HCT116 (cell line): ENCODE results near the gene DYNLT2. TPM values are rescaled to one million over a fixed set of nuclear protein-coding genes. Genes with fewer than 3 reads are reported as not detected.
A peak's percentile ranks its signal among the peaks of the same experiment; 100 is the strongest.

Experiments
- ATAC-seq: fragments of 200-7000 bp; cut with Tn5 transposase; 2 replicates; pipeline ENCODE4 v1.9.1; 2020; ENCODE audit warnings: mild to moderate bottlenecking, moderate library complexity
- BruUV-seq: library from RNA; stranded (reverse); fragments of 400-500 nt; replicated peaks from 2 replicates; lab custom pipeline; 2021; lab: Mats Ljungman, UMichigan
- CTCF ChIA-PET: fragments of 300-600 bp; sonication (Branson Sonifier 250); formaldehyde crosslinking; loops from one replicate; lab custom pipeline; 2021; ENCODE audit warnings: antibody characterized with exemption; lab: Charles Lee
- POLR2A ChIA-PET: fragments of 300-600, 350-600 bp; sonication (Branson Sonifier 250); formaldehyde crosslinking; loops from one replicate; lab custom pipeline; 2021; ENCODE audit warnings: antibody characterized with exemption; lab: Charles Lee
- RAD21 ChIA-PET, 2 experiments: fragments of 300-600 bp; sonication (Branson Sonifier 250); formaldehyde crosslinking; loops; one replicate each; lab custom pipeline; 2023; ENCODE audit warnings: low total read pairs in 2 of 2; ENCODE audit not compliant: uncharacterized antibody in 2 of 2, unreplicated experiment in 2 of 2, low non-redundant PET in 1 of 2; lab: Charles Lee
- DNase-seq: peaks from one replicate; pipeline ENCODE4 v3.0.0-alpha.2; 2010; ENCODE audit warnings: low read depth, low spot score
- H2AFZ ChIP-seq: fragments of 200-600 bp; shearing (Covaris generic), sonication (generic); 2 replicates; pipeline ENCODE4 v1.6.1; 2017; ENCODE audit warnings: low read depth, mixed run types, mixed read lengths, antibody characterized with exemption, low read length; ENCODE audit not compliant: poor library complexity, severe bottlenecking
- H3K27ac ChIP-seq: 2 replicates; pipeline ENCODE4 v1.5.1; 2012; ENCODE audit warnings: low read depth, low read length
- H3K27me3 ChIP-seq: fragments of 200-600 bp; sonication (generic); 2 replicates; pipeline ENCODE4 v1.6.1; 2016; ENCODE audit warnings: mixed run types, low read length, mixed read lengths; ENCODE audit not compliant: insufficient read depth
- H3K36me3 ChIP-seq, 2 experiments: fragments of 200-500 bp in 1 of 2; fragments of 200-600 bp in 1 of 2; sonication (Bioruptor generic) in 1 of 2; sonication (generic) in 1 of 2; 2 replicates each; pipeline versions ENCODE4 v1.5.1 to v1.6.1; 2014 to 2016; ENCODE audit warnings: low read length in 2 of 2, inconsistent platforms in 1 of 2, mixed read lengths in 1 of 2, mixed run types in 1 of 2; ENCODE audit not compliant: insufficient read depth in 2 of 2, control insufficient read depth in 1 of 2
- H3K4me1 ChIP-seq, 2 experiments: fragments of 200-600 bp in 1 of 2; sonication (generic) in 1 of 2; 2 replicates each; pipeline versions ENCODE4 v1.5.1 to v1.6.1; 2012 to 2017; ENCODE audit warnings: low read length in 2 of 2, inconsistent platforms in 1 of 2, mild to moderate bottlenecking in 1 of 2, mixed read lengths in 1 of 2, mixed run types in 1 of 2, moderate library complexity in 1 of 2; ENCODE audit not compliant: insufficient read depth in 2 of 2, control insufficient read depth in 1 of 2
- H3K4me2 ChIP-seq: fragments of 200-600 bp; sonication (generic); 2 replicates; pipeline ENCODE4 v1.6.1; 2017; ENCODE audit warnings: mixed run types, low read length, mixed read lengths
- H3K4me3 ChIP-seq, 2 experiments: fragments of 200-600 bp in 1 of 2; sonication (generic) in 1 of 2; replicated peaks in 1 of 2; 2 replicates each; pipeline ENCODE4 v1.5.1; 2011 to 2016; ENCODE audit warnings: low read length in 2 of 2, control low read depth in 1 of 2, low read depth in 1 of 2, mild to moderate bottlenecking in 1 of 2, mixed read lengths in 1 of 2, mixed run types in 1 of 2
- H3K79me2 ChIP-seq: fragments of 200-600 bp; sonication (generic); 2 replicates; pipeline ENCODE4 v1.6.1; 2017; ENCODE audit warnings: mild to moderate bottlenecking, mixed run types, low read length, moderate library complexity, mixed read lengths; ENCODE audit not compliant: insufficient read depth
- H3K9ac ChIP-seq: fragments of 200-600 bp; sonication (generic); 2 replicates; pipeline ENCODE4 v1.6.1; 2016; ENCODE audit warnings: low read length, mixed read lengths
- H3K9me2 ChIP-seq: fragments of 200-600 bp; sonication (generic), shearing (Covaris generic); 2 replicates; pipeline ENCODE4 v1.6.1; 2017; ENCODE audit warnings: mixed run types, mild to moderate bottlenecking, moderate library complexity; ENCODE audit not compliant: insufficient read depth
- H3K9me3 ChIP-seq, 2 experiments: fragments of 200-500 bp in 1 of 2; fragments of 200-600 bp in 1 of 2; sonication (Bioruptor generic) in 1 of 2; sonication (generic) in 1 of 2; 2 replicates each; pipeline ENCODE4 v1.6.1; 2014 to 2017; ENCODE audit warnings: low read length in 2 of 2, mixed read lengths in 2 of 2, inconsistent platforms in 1 of 2, low read depth in 1 of 2, mild to moderate bottlenecking in 1 of 2, mixed run types in 1 of 2, moderate library complexity in 1 of 2; ENCODE audit not compliant: control insufficient read depth in 1 of 2, insufficient read depth in 1 of 2
- H4K20me1 ChIP-seq: fragments of 200-600 bp; sonication (generic), shearing (Covaris generic); 2 replicates; pipeline ENCODE4 v1.6.1; 2017; ENCODE audit warnings: mixed run types, mild to moderate bottlenecking, moderate library complexity; ENCODE audit not compliant: insufficient read depth
- EZH2 ChIP-seq: fragments of 200-600 bp; sonication (generic); IDR thresholded peaks from 2 replicates; pipeline ENCODE4 v1.6.1; 2017; ENCODE audit warnings: antibody characterized with exemption, mixed run types
- TCF7L2 ChIP-seq: IDR thresholded peaks from 2 replicates; pipeline ENCODE4 v1.7.0; 2011; ENCODE audit warnings: borderline replicate concordance, inconsistent platforms; ENCODE audit not compliant: insufficient read depth, insufficient read length; ENCODE audit errors: extremely low read depth
- ZFX ChIP-seq: fragments of 450-650 bp; IDR thresholded peaks from 2 replicates; pipeline ENCODE4 v1.6.1; 2017
- intact Hi-C: fragments of 100-400 bp; cut with micrococcal nuclease; formaldehyde crosslinking; loops from 2 replicates; pipeline ENCODE4 v1.10.0; 2022
- total RNA-seq: library from RNA; stranded (reverse); gene quantifications from one replicate; pipeline ENCODE4 v1.2.1, GENCODE V29; 2021; ENCODE audit not compliant: unreplicated experiment
- TF ChIP-seq, protein P1 (sequence below): IDR thresholded peaks from 2 replicates; pipeline ENCODE4 v1.6.1; 2012

DYNLT2 gene
- total RNA-seq, 1 experiment from 2014 or later, result 1.5 TPM

DNA sequence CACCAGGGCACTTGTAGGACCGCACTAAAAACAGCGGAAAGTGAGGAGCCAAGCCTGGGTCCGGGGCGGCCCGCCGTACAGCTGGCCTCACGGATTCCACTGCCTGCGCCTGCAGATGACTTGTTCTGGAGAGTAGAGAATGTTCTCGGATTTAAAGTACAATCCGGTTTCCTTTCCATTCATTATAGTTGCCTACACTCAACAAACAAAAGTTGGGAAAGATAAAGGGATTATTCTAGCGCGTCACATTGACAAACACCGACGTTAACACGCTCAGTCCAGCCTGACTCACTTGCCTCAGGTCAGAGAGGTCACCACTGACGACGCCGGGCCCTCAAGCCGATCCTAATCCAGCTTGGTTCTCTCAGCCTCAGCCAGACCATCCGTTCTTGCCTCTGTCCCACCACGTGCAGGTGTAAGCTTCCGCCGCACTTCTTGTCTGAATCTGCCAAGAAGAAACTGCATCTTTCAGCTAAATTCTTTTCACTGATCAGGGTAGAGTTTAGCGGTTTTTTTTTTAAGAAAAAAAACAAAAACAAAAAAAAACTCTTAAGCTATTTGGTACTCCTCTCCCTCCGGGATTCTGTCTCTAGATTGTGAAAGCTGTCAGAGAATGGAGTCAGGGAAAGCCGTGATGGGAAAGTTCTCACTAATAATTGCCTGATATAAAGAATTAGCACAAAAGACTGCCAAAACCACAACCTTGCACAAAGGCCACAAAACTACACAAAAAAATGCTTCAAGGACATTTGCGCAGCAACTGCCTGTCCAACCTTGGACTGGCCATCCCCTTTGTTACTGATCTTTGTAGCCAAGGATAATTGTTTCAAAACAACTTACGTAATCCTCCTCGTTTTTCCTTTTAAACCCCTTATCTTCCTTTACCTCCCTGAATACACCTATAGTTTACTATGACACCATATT is 26.0 kb downstream of the DYNLT2 start:
- Histone ChIP-seq H3K9me3 (no peaks in the 10 kb centered on the region), H2AFZ (peak overlapping the region; percentile 30), H3K36me3 (no peaks in the 10 kb centered on the region), H3K79me2 (peaks cover 31% of the 10 kb centered on the region), H3K9me2 (no peaks in the 10 kb centered on the region), H3K27me3 (no peaks in the 10 kb centered on the region)
- peak; percentile 37 for ATAC-seq
- RAD21 ChIA-PET, result no interaction called here
- no peak for DNase-seq
- TF ChIP-seq, protein P1, sequence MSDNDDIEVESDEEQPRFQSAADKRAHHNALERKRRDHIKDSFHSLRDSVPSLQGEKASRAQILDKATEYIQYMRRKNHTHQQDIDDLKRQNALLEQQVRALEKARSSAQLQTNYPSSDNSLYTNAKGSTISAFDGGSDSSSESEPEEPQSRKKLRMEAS, result peak; percentile 38; the same call in 1 of the 2 replicates
- TF ChIP-seq TCF7L2, result no peak
- TF ChIP-seq, all 23 proteins: peak for 1
- peaks cover 19 to 27% of the 10 kb centered on the region in 2 experiments for H3K4me1 ChIP-seq
- BruUV-seq, result TSS peak; percentile 58
- H4K20me1 ChIP-seq, result 0 out of 2 replicates have a peak, but pooled peaks cover 4% of the 10 kb centered on the region
- ChIA-PET POLR2A (interaction anchor here (0.7 kb wide), 1 partner anchor 26 kb away, joined by 3 read pairs; the partner anchor contains the start of genes DYNLT2 and ERMARD), CTCF (no interaction called here)
- peak overlapping the region; percentile 75 for H3K4me2 ChIP-seq
- H3K4me3 ChIP-seq, result peak overlapping the region; percentile 43 to 59
- intact Hi-C loops, result no loop called here
- H3K27ac ChIP-seq, result peak overlapping the region; percentile 85
- H3K9ac ChIP-seq, result peak overlapping the region; percentile 67

DNA sequence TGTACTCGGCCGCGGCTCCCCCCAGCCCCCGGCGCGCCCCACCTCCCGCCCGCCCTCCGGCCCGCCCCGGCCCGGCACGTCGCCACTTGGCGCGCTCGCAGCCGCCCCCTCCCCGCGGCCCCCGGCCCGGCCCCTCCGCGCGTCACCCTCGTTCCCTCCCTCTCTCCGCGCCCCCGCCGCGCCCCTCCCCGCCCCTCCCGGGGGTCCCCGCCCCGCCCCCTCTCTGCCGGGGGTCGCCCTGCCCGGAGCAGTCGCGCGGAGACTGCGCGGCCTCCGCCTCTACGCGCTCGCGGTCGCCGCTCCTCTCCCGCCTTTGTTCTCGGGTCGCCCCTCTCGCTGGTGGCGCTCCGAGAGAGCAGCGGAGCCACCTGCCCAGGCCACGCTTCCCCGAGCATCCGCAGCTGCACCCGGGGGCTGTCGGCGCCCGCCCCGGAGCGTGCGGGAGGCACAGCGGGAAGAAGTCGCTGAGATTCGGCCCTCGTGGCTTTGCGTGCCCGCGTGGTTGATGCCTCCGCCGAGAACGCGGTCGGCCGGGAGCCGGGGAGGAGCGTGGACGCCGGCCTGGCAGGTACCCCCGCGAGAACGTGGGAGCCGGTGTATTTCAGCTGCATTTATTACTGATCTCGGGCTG is 26.8 kb downstream of the DYNLT2 start, which contains the start of gene PHF10:
Gene PHF10 (minus strand): TSS at position 7 of the 631 bp plus-strand sequence. CDS start 569 bp downstream, outside the sequence.
- ChIA-PET CTCF (no interaction called here), POLR2A (interaction anchor here (0.7 kb wide), 1 partner anchor 27 kb away, joined by 3 read pairs; the partner anchor contains the start of genes DYNLT2 and ERMARD), RAD21 (no interaction called here)
- Histone ChIP-seq H3K9ac (peak within 1 kb of the TSS; percentile 76), H3K4me3 (peak within 1 kb of the TSS; percentile 70 to 90), H3K4me2 (peak within 1 kb of the TSS; percentile 91), H3K27me3 (no peaks in the 10 kb centered on the region), H3K79me2 (peaks cover 39% of the 10 kb centered on the region), H3K4me1 (peaks cover 19 to 27% of the 10 kb centered on the region in 2 experiments), H2AFZ (peak within 1 kb of the TSS; percentile 30), H3K9me3 (no peaks in the 10 kb centered on the region), H3K36me3 (no peaks in the 10 kb centered on the region), H3K9me2 (no peaks in the 10 kb centered on the region), H4K20me1 (0 out of 2 replicates have a peak, but pooled peaks cover 4% of the 10 kb centered on the region), H3K27ac (peak within 1 kb of the TSS; percentile 85)
- intact Hi-C loops, result no loop called here
- BruUV-seq, result no TSS peak
- DNase-seq (no peak), ATAC-seq (peak; percentile 64)
- TF ChIP-seq, protein P1, result peak; percentile 61
- TF ChIP-seq EZH2 (no peak), ZFX (peak; percentile 56), TCF7L2 (peak; percentile 45)
